GM21825 (cell line): ENCODE results near the gene PCDHA8.
"Not testable (repeated sequence)": the region's sequence is repeated elsewhere in the genome, so short reads cannot be mapped to it uniquely, and the experiment has no call there.

Experiments used
- ATAC-seq: cut with Tn5 transposase; IDR thresholded peaks from one replicate; pipeline ENCODE4 v1.9.1; 2021; ENCODE audit warnings: mild to moderate bottlenecking, moderate library complexity; ENCODE audit not compliant: unreplicated experiment

The PCDHA8 gene

GRCh38 chr5:140840978-140841962 lies at the start of gene PCDHA8:
Gene PCDHA8 (plus strand): TSS chr5:140841187. CDS start chr5:140841322, 135 bp downstream.
- no peak for ATAC-seq

DNA sequence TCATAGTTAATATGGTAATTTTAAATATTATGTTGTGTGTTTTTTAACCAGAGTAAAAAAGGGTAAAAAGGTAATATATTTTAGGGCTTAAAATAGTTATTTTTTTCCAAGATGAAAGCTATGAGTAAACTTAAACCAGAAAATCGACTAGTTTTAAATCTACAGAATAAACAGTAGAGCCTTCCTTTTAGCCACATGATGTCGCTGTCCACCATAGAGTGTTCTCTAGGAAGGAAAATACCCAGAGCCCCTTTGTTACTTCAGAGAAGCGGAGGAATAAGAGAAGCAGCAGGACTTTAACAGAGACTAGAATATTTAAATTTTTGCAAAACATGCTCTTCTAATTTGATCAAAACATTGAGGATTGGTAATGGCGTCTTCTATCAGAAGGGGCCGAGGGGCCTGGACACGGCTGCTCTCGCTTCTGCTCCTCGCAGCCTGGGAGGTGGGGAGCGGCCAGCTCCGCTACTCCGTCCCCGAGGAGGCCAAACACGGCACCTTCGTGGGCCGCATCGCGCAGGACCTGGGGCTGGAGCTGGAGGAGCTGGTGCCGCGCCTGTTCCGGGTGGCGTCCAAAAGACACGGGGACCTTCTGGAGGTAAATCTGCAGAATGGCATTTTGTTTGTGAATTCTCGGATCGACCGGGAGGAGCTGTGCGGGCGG lies 46.3 kb upstream of the PCDHA8 start, which contains the start of gene PCDHA2:
Gene PCDHA2, plus strand, starts transcription at position 258 of the 664 bp plus-strand sequence.
- no peak for ATAC-seq

DNA sequence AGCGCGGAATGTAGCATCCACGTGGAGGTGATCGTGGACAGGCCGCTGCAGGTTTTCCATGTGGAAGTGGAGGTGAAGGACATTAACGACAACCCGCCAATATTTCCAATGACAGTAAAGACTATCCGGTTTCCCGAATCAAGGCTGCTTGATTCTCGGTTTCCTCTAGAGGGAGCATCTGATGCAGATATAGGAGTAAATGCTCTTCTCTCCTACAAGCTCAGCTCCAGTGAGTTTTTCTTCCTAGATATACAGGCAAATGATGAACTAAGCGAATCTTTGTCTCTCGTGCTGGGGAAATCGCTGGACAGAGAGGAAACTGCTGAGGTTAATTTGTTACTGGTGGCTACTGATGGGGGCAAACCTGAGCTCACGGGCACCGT lies 45.7 kb upstream of the PCDHA8 start:
- no peak for ATAC-seq

DNA sequence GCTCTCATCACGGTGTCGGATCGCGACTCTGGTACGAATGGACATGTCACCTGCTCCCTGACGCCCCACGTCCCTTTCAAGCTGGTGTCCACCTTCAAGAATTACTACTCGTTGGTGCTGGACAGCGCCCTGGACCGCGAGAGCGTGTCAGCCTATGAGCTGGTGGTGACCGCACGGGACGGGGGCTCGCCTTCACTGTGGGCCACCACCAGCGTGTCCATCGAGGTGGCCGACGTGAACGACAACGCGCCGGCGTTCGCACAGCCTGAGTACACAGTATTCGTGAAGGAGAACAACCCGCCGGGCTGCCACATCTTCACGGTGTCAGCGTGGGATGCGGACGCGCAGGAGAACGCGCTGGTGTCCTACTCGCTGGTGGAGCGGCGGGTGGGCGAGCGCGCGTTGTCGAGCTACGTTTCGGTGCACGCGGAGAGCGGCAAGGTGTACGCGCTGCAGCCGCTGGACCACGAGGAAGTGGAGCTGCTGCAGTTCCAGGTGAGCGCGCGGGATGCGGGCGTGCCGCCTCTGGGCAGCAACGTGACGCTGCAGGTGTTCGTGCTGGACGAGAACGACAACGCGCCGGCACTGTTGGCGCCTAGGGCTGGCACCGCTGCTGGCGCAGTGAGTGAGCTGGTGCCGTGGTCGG lies 44.8 kb upstream of the PCDHA8 start:
- not testable (repeated sequence) for ATAC-seq

DNA sequence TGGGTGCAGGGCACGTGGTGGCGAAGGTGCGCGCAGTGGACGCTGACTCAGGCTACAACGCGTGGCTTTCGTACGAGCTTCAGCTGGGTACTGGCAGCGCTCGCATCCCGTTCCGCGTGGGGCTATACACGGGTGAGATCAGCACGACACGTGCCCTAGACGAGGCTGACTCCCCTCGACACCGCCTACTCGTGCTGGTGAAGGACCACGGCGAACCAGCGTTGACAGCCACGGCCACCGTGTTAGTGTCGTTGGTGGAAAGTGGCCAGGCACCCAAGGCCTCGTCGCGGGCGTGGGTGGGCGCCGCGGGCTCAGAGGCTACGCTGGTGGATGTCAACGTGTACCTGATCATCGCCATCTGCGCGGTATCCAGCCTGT lies 44.3 kb upstream of the PCDHA8 start:
- no peak for ATAC-seq

DNA sequence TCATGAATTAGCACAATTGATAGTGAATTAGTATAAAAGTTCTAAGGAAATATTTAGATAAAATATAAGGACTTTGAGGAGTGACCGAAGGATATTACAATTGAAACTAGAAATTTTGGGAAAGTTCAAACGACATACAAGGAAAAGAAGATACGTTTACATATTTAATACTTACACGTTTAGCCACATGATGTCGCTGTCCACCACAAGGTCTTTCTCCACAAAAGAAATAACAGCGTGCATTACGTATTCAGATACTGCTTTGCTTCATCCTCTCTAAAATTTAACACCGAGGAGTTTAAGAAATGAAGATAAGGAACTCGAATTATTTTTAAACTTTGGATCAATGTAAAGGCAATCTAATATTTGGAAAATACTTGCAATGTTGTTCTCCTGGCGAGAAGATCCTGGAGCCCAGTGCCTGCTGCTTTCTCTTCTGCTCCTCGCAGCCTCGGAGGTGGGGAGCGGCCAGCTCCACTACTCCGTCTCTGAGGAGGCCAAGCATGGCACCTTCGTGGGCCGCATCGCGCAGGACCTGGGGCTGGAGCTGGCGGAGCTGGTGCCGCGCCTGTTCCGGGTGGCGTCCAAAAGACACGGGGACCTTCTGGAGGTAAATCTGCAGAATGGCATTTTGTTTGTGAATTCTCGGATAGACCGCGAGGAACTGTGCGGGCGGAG lies 40.0 kb upstream of the PCDHA8 start, which contains the start of gene PCDHA3:
Gene PCDHA3, plus strand, starts transcription at position 242 of the 678 bp plus-strand sequence.
- ATAC-seq = no peak

DNA sequence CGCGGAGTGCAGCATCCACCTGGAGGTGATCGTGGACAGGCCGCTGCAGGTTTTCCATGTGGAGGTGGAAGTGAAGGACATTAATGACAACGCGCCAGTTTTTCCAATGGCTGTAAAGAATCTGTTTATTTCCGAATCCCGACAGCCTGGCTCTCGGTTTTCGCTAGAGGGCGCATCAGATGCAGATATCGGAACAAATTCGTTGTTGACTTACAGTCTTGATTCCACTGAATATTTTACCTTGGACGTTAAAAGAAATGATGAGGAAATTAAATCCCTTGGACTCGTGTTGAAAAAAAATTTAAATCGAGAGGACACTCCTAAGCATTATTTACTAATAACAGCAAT lies 39.5 kb upstream of the PCDHA8 start:
- ATAC-seq = no peak

GRCh38 chr5:140802381-140802780 lies 38.6 kb upstream of the PCDHA8 start:
- not testable (repeated sequence) for ATAC-seq

GRCh38 chr5:140802781-140803271 lies 38.2 kb upstream of the PCDHA8 start:
- ATAC-seq = no peak

- no peak for ATAC-seq
Observed at GRCh38 chr5:140806834-140807775, 33.9 kb upstream of the PCDHA8 start, which contains the start of gene PCDHA4. Gene PCDHA4 (plus strand): TSS chr5:140807068.

GRCh38 chr5:140808241-140808888 lies 32.6 kb upstream of the PCDHA8 start:
- ATAC-seq = not testable (repeated sequence)

- ATAC-seq = no peak
Observed at GRCh38 chr5:140808889-140809291, 32.1 kb upstream of the PCDHA8 start.

DNA sequence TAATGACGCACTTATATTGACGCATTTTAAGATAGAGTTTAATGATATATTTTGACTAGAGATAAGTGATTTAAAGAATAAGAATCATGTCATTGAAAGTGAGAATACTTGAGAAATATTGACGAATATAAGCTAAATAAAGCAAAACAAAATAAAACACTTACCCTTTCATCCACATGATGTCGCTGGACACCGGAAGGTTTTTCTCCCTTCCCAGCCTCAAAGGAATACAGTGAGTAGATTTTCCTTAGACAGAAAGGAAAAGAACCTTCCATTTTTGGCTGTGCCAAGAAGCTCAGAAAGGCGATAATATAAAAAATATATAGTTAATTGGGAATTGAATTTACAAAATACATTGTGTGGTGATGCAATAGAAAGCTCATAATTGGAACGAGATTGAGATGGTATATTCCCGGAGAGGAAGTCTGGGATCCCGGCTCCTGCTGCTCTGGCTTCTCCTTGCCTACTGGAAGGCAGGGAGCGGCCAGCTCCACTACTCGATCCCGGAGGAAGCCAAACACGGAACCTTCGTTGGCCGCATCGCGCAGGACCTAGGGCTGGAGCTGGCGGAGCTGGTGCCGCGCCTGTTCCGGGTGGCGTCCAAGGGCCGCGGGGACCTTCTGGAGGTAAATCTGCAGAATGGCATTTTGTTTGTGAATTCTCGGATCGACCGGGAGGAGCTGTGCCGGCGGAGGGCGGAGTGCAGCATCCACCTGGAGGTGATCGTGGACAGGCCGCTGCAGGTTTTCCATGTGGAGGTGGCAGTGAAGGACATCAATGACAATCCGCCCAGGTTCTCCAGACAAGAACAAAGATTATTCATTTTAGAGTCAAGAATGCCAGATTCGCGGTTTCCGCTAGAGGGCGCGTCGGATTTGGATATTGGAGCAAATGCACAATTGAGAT lies 19.4 kb upstream of the PCDHA8 start, which contains the start of gene PCDHA5:
Gene PCDHA5, plus strand, starts transcription at position 239 of the 906 bp plus-strand sequence.
- no peak for ATAC-seq

DNA sequence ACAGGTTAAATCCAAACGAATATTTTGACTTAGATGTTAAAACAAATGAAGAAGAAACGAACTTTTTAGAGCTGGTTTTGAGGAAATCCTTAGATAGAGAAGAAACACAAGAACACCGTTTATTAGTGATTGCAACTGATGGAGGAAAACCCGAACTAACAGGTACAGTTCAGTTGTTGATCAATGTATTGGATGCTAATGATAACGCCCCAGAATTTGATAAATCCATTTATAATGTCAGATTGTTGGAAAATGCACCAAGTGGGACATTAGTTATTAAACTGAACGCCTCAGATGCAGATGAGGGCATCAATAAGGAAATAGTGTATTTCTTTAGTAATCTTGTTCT lies 18.7 kb upstream of the PCDHA8 start:
- no peak for ATAC-seq

DNA sequence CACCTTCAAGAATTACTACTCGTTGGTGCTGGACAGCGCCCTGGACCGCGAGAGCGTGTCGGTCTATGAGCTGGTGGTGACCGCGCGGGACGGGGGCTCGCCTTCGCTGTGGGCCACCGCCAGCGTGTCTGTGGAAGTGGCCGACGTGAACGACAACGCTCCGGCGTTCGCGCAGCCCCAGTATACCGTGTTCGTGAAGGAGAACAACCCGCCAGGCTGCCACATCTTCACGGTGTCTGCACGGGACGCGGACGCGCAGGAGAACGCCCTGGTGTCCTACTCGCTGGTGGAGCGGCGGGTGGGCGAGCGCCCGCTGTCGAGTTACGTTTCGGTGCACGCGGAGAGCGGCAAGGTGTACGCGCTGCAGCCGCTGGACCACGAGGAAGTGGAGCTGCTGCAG lies 18.0 kb upstream of the PCDHA8 start:
- ATAC-seq = not testable (repeated sequence)

DNA sequence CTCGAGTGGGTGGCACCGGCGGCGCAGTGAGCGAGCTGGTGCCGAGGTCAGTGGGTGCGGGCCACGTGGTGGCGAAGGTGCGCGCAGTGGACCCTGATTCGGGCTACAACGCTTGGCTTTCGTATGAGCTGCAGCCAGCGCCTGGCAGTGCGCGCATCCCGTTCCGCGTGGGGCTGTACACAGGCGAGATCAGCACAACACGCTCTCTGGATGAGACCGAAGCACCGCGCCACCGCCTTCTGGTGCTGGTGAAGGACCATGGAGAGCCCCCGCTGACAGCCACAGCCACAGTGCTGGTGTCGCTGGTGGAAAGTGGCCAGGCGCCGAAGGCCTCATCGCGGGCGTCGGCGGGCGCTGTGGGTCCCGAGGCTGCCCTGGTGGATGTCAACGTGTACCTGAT lies 17.5 kb upstream of the PCDHA8 start:
- ATAC-seq = no peak

- no peak for ATAC-seq
Observed at GRCh38 chr5:140827704-140828361, 13.2 kb upstream of the PCDHA8 start, which contains the start of gene PCDHA6. Gene PCDHA6 (plus strand): TSS chr5:140827960. CDS start chr5:140828092, 132 bp downstream.
